ENCODE data around the gene PRUNE2. TPM values are rescaled to one million over a fixed set of nuclear protein-coding genes. Genes with fewer than 3 reads are reported as not detected.

PRUNE2 gene
- total RNA-seq, 2 experiments from 2014 or later, result not detected

DNA sequence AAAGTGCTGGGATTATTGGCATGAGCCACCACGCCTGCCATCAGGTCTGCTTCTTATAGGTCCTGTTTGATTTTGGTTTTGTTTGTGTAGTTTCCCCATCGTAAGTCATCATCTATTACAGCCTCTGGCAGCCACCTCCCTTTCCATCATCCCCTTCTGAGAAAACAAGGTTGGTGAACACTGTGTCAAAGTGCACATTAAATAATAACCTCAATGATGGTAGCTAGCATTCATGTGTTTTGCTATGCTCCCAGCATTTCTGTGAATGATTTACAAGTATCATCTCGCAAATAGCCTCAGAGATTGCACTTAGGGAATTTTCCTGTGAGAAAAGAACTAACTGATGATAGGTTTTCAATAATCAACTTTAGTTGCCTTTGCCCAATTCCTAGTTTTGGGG lies 9.9 kb downstream of the PRUNE2 start:
- Mint-ChIP-seq H3K4me1 (ENCODE audit: low read depth) (no peaks in the 10 kb centered on the region), H3K36me3 (ENCODE audit: low read depth) (no peaks in the 10 kb centered on the region), H3K27me3 (peaks cover 24% of the 10 kb centered on the region), H3K4me3 (no peak overlapping the region), H3K9me3 (no peaks in the 10 kb centered on the region), H3K27ac (no peak overlapping the region)
- no peak overlapping the region for H3K27ac ChIP-seq (ENCODE audit: low read depth in 1 of 2, low read length in 2 of 2)
- TF ChIP-seq, protein P1, sequence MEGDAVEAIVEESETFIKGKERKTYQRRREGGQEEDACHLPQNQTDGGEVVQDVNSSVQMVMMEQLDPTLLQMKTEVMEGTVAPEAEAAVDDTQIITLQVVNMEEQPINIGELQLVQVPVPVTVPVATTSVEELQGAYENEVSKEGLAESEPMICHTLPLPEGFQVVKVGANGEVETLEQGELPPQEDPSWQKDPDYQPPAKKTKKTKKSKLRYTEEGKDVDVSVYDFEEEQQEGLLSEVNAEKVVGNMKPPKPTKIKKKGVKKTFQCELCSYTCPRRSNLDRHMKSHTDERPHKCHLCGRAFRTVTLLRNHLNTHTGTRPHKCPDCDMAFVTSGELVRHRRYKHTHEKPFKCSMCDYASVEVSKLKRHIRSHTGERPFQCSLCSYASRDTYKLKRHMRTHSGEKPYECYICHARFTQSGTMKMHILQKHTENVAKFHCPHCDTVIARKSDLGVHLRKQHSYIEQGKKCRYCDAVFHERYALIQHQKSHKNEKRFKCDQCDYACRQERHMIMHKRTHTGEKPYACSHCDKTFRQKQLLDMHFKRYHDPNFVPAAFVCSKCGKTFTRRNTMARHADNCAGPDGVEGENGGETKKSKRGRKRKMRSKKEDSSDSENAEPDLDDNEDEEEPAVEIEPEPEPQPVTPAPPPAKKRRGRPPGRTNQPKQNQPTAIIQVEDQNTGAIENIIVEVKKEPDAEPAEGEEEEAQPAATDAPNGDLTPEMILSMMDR (IDR thresholded peaks at IDR 0.05), result no peak
- DNase-seq, result no peak
- no peaks in the 10 kb centered on the region for H3K4me1 ChIP-seq (ENCODE audit: insufficient read depth, low read length)
- intact Hi-C loops (cut with DNase I, micrococcal nuclease), result no loop called here
- no peaks in the 10 kb centered on the region for H3K36me3 ChIP-seq (ENCODE audit: insufficient read depth, low read length)
- POLR2A ChIA-PET, result no interaction called here
- no peaks in the 10 kb centered on the region for H3K27me3 ChIP-seq (ENCODE audit: control insufficient read depth in 1 of 2, insufficient read depth in 2 of 2, low read length in 2 of 2)
- CTCF ChIA-PET, result no interaction called here
- peaks cover 0 to 3% of the 10 kb centered on the region in 2 experiments for H3K9me3 ChIP-seq (ENCODE audit: control insufficient read depth in 1 of 2, insufficient read depth in 1 of 2, low read length in 2 of 2)
- H3K4me3 ChIP-seq (ENCODE audit: low read length), result no peak overlapping the region
- ATAC-seq (ENCODE audit: poor library complexity), result no peak

DNA sequence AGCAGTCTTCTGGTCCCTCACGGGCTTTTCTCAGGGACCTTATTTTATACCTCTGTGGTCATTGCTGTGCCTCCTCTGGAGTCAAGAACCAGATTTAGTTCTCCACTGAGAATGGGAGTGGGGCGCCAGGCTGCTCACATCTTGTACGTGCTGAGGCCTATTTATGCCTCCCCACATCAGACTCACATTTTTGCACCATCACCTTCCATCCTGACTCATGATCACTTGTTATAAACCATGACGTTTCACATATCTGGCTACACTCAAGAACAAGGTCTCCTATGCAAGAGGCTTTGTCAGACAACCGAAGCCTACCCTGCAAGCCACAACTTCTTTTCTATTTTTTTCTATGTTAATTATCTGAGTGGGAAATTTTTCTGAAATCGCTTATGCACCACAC lies 10.7 kb downstream of the PRUNE2 start:
- peaks cover 17% of the 10 kb centered on the region for H3K27me3 Mint-ChIP-seq
- DNase-seq (no peak), ATAC-seq (ENCODE audit: poor library complexity) (no peak)
- Histone ChIP-seq H3K27ac (ENCODE audit: low read depth in 1 of 2, low read length in 2 of 2) (no peak overlapping the region), H3K27me3 (ENCODE audit: control insufficient read depth in 1 of 2, insufficient read depth in 2 of 2, low read length in 2 of 2) (no peaks in the 10 kb centered on the region), H3K9me3 (ENCODE audit: control insufficient read depth in 1 of 2, insufficient read depth in 1 of 2, low read length in 2 of 2) (peaks cover 0 to 3% of the 10 kb centered on the region in 2 experiments), H3K4me3 (ENCODE audit: low read length) (no peak overlapping the region), H3K4me1 (ENCODE audit: insufficient read depth, low read length) (no peaks in the 10 kb centered on the region), H3K36me3 (ENCODE audit: insufficient read depth, low read length) (no peaks in the 10 kb centered on the region)
- ChIA-PET POLR2A (no interaction called here), CTCF (no interaction called here)
- TF ChIP-seq, protein P1 (IDR thresholded peaks at IDR 0.05), result no peak
- no peak overlapping the region for H3K27ac Mint-ChIP-seq
- intact Hi-C loops (cut with DNase I, micrococcal nuclease), result no loop called here
- no peaks in the 10 kb centered on the region for H3K4me1 Mint-ChIP-seq (ENCODE audit: low read depth)
- H3K4me3 Mint-ChIP-seq, result no peak overlapping the region
- H3K36me3 Mint-ChIP-seq (ENCODE audit: low read depth), result no peaks in the 10 kb centered on the region
- no peaks in the 10 kb centered on the region for H3K9me3 Mint-ChIP-seq

DNA sequence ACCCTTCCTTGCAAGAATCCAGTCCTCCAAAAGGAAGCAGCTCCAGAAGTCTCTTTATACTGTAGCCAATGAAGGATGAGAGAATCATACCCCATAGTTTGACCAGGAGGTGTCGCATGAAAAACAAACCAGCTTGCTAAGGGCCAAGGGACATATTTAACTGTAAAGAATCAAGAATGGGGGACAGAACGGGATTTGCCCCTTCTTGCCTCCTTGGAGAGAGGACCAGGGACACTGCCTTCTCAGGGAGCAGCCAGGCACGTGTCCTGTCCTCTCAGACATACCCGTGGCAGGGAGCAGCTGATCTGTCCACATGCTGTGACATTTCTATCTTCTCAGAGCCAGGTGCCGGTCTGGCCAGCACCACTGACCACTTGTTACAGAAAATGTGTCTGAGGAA lies 11.7 kb downstream of the PRUNE2 start:
- no peak for ATAC-seq (ENCODE audit: poor library complexity)
- no peak overlapping the region for H3K4me3 Mint-ChIP-seq
- intact Hi-C loops (cut with DNase I, micrococcal nuclease), result no loop called here
- H3K36me3 Mint-ChIP-seq (ENCODE audit: low read depth), result no peaks in the 10 kb centered on the region
- no peaks in the 10 kb centered on the region for H3K4me1 ChIP-seq (ENCODE audit: insufficient read depth, low read length)
- H3K27ac Mint-ChIP-seq, result no peak overlapping the region
- no peaks in the 10 kb centered on the region for H3K36me3 ChIP-seq (ENCODE audit: insufficient read depth, low read length)
- TF ChIP-seq, protein P1 (IDR thresholded peaks at IDR 0.05), result no peak
- peaks cover 0 to 3% of the 10 kb centered on the region in 2 experiments for H3K9me3 ChIP-seq (ENCODE audit: control insufficient read depth in 1 of 2, insufficient read depth in 1 of 2, low read length in 2 of 2)
- POLR2A ChIA-PET, result no interaction called here
- no peaks in the 10 kb centered on the region for H3K4me1 Mint-ChIP-seq (ENCODE audit: low read depth)
- CTCF ChIA-PET, result no interaction called here
- no peaks in the 10 kb centered on the region for H3K9me3 Mint-ChIP-seq
- H3K4me3 ChIP-seq (ENCODE audit: low read length), result no peak overlapping the region
- H3K27me3 ChIP-seq (ENCODE audit: control insufficient read depth in 1 of 2, insufficient read depth in 2 of 2, low read length in 2 of 2), result no peaks in the 10 kb centered on the region
- DNase-seq, result no peak
- H3K27me3 Mint-ChIP-seq, result peaks cover 8% of the 10 kb centered on the region
- no peak overlapping the region for H3K27ac ChIP-seq (ENCODE audit: low read depth in 1 of 2, low read length in 2 of 2)
